Sigmoid colon (tissue), 3 donors: ENCODE results near the gene HAUS8.

Experiments
- CTCF ChIP-seq, 4 experiments: fragments of 450-650 bp in 3 of 4; fragments of 200-600 bp in 1 of 4; IDR thresholded peaks; one replicate each; pipeline ENCODE4 v1.5.1; 2016 to 2019; ENCODE audit warnings: antibody characterized with exemption in 4 of 4, mild to moderate bottlenecking in 3 of 4, moderate library complexity in 2 of 4
- POLR2A ChIP-seq, 2 donors: fragments of 450-650 bp; IDR thresholded peaks; one replicate each; pipeline ENCODE4 v1.6.1; 2016; ENCODE audit warnings: antibody characterized with exemption in 2 of 2, mild to moderate bottlenecking in 2 of 2, moderate library complexity in 2 of 2

GRCh38 chr19:17004386-17004785 lies 70.9 kb downstream of the HAUS8 start:
- TF ChIP-seq CTCF (IDR thresholded peaks at IDR 0.05) (no peak), POLR2A (IDR thresholded peaks at IDR 0.05) (no peak)
